HG03432 (cell line): ENCODE measurements around the gene GALK2.
"Not testable (repeated sequence)": the region's sequence is repeated elsewhere in the genome, so short reads cannot be mapped to it uniquely, and the experiment has no call there.

Experiments
- ATAC-seq: cut with Tn5 transposase; IDR thresholded peaks from one replicate; pipeline ENCODE4 v1.9.1; 2021; ENCODE audit warnings: mild to moderate bottlenecking, moderate library complexity; ENCODE audit not compliant: unreplicated experiment

GALK2 gene

GRCh38 chr15:49163678-49164077, 6.4 kb upstream of the GALK2 start:
- ATAC-seq, result no peak

DNA sequence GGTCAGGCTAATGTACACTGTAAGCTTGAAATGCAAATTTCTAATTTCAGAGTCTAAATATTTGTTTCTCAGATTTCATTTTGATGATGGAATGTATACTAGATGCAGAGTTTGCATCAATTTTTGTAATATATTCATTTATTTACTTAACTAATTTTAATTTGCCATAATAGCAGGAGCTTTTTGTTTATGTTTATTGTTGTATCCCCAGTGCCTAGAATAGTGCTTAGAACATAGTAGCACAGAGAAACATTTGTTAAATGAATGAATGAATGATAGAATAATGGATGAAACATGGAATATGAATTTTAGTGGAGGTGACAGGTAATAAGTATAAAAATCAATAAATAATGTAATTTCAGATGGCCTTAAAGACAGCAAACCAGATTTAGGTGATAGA, 5.2 kb upstream of the GALK2 start:
- no peak for ATAC-seq

- no peak for ATAC-seq
Observed at GRCh38 chr15:49168016-49168415, 2.0 kb upstream of the GALK2 start.

DNA sequence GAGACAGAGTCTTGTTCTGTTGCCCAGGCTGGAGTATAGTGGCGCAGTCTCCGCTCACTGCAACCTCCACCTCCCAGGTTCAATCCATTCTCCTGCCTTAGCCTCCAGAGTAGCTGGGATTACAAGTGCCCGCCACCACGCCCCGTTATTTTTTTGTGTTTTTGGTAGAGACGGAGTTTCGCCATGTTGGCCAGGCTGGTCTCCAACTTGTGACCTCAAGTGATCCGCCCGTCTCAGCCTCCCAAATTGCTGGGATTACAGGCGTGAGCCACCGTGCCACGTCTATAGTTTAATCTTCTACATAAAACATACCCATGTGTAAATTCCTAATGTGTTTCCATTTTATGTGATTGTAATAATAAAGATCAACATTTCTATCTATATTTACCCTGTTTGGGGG, 1.7 kb downstream of the GALK2 start:
- ATAC-seq, result no peak

DNA sequence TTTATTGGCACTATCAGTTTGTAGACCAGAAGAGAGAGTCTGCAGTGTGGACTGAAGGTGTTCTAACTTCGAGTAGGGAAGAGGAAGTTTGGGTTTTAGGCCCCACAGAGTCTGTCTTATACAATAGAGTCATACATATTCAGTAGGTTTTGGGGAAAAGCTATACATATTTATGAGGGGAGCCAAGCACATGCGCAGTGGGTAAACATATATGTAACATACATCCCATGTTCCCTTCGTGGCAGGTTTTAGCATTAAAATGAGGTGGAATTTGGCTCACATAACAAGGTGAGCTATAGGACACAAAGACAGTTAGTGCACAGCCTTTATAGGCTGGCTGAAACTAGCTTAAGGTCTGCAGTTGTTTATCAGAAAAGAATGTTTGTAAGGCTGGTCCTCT, 4.9 kb downstream of the GALK2 start:
- ATAC-seq, result no peak

DNA sequence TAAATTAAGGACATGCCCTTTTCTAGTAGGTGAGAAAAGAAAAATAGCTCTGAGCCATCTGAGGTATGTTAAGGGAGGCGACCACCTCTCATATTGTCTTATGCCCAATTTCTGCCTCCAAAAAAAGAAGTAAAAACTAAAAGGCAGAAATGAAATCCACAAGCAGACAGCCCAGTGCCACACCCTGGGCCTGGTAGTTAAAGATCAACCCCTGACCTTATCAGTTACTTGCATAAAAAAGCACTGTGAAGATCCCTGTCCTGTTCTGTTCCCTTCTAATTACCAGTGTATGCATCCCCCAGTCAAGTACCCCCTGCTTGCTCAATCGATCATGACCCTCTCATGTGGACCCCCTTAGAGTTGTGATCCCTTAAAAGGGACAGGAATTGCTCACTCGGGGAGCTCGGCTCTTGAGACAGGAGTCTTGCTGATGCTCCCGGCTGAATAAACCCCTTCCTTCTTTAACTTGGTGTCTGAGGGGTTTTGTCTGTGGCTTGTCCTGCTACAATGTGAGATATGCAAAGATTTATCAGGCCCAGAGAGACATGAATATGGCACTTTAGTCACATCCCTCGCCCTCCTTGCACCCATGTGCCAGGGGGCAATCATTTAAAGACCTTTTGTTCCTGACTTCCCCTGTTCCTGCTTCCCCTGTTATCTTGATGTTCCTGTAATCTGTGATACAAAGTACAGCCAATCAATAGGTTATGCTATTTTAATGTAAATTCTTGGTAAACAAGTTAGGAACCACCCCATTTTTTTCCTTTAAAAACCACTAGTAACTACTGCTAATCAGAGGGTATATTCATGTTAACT, 5.7 kb downstream of the GALK2 start:
- ATAC-seq, result not testable (repeated sequence)

DNA sequence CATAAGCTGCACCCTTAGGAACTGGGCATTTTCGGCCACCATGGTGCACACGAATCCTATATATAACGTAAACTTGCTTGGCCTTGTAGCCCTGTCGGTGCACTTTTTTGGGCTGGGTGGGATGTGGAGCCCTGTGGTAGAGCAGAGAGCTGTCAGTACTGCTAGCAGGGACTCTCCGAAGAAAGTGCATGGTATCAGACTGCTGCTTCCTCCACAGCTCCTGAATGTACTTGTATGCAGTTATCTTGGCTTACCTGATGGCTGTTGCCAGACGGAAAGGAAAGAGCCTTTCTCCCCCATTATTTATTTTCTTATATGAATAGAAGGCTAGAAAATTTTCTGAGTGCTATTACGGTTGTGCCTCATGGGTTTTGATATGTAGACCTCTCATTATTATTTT, 8.4 kb downstream of the GALK2 start:
- ATAC-seq, result no peak

DNA sequence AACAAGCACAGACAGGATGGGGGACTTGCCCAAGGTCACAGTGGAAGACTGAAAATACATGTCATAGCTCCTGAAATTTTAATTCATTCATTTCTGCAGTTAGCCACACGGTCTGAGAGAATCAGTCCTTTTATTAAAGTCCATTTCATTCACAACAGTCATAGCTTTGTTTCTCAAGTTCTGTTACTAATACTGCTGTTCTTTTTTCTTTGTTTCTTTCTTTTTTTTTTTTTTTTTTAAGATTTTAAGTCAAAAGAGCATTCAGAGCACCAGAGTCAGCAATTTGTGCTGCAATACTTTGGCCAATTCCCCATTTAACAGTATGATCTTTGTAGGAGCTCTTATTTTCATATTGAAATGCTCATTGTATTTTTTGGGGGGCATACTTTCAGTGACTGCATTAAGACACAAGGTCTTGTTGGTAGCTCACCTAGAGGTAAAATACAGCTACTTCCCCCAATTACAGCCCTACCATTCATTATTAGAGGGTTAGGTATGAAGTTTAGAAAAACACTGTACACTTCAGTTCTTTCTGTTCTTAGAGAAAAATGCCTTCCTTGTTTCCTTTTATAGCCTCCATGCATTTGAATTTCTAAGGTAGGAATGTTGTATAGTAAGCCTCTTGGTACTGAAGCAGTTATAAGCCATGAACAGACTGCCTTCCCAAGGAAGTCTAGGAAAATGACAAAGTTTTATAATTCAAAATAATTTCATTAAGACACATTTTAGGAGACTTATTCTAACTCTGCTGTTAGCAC, 9.6 kb downstream of the GALK2 start:
- no peak for ATAC-seq

GRCh38 chr15:49182128-49182527, 12.1 kb downstream of the GALK2 start:
- no peak for ATAC-seq

DNA sequence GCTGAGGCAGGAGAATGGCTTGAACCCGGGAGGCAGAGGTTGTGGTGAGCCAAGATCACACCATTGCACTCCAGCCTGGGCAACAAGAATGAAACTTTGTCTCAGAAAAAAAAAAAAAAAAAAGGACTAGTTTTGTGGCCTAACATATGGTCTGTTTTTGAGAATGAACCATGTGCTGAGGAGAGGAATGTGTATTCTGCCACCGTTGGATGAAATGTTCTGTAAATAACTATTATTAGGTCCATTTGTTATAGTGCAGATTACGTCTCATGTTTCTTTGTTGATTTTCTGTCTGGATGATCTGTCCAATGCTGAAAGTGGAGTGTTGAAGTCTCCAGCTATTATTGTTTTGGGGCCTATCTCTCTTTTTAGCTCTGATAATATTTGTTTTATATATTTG, 13.7 kb downstream of the GALK2 start:
- ATAC-seq, result not testable (repeated sequence)

DNA sequence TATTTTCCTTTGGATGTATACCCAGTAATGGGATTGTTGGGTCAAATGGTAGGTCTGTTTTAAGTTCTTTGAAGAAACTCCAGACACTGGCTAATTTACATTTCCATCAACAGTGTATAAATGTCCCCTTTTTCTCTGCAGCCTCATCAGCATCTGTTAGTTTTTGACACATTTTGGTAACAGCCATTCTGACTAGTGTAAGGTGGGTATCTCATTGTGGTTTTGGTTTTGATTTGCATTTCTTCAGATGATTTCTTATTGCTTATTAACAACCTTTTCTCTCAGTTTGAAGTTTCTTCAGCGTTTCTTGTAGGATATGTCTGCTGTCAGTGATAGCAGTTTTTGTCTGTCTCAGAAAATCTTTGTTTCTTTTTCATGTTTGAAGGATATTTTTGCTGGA, 15.4 kb downstream of the GALK2 start:
- peak; percentile 77 for ATAC-seq

DNA sequence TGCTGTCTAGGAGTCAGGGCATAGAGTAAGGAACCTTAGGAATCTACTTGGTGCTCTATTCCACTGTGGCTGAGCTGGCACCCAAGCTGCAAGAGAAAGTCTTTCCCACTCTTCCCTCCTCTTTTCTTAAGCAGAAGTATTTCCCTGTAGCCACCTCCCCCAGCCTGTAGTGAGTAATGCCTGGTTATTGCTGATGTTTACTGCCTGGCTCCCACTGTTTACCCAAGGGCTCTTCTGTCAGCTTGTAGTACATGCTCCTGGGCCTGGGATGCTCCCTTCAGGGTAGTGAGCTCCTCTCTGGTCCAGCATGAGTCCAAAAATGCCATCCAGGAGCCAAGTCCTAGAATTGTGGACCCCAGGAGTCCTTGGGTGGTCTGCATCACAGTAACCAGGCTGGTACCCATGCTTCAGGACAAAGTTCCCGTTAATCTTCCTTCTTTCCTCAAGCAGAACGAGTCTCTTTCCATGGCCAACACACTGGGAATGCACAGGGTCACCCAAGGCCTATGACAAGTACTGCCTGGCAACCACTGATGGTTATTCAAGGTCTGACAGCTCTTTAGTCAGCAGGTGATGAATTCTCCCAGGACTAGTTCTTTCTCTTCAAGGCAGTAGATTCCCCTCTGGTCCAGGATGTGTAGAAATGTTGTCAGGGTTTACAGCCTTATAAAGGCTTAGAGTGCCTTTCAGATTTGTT, 17.6 kb downstream of the GALK2 start:
- ATAC-seq, result no peak

DNA sequence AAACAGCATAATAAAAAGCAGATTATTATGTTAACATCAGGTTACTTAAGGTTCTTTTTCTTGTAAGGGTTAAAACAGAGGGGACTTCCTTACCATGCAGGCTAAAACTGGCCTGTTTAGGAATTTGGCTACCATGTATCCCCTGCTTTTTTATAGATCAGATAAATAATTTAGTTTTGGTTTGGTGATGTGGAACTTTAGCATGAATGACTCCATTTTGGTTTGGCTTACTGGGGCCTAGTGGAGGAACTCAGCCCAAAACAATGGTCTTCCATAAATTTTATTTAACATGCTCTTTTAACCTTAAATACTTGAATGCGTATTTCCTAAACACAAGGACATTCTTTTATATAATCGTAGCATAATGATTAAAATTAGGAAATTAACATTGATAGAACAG, 18.9 kb downstream of the GALK2 start:
- ATAC-seq, result no peak

GRCh38 chr15:49189631-49190030, 19.6 kb downstream of the GALK2 start:
- no peak for ATAC-seq

- ATAC-seq, result no peak
Observed at GRCh38 chr15:49190586-49190985, 20.5 kb downstream of the GALK2 start.

GRCh38 chr15:49191892-49192291, 21.8 kb downstream of the GALK2 start:
- no peak for ATAC-seq

DNA sequence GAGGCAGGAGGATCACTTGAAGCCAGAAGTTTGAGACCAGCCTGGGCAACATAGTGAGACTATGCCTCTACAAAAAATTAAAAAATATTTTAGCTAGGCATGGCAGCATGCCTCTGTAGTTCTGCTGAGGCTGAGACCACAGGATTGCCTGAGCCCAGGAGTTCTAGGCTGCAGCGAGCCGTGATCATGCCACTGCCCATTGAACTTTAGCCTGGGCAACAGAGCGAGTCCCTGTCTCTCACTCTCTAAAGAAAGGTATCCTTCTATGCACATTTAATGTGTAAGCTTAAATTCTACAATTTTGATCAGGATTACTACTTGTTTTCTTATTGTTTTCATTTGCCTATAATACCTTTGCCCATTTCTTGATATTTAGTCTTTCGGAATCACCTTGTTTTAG, 26.8 kb downstream of the GALK2 start:
- ATAC-seq, result no peak

- no peak for ATAC-seq
Observed at GRCh38 chr15:49199666-49200065, 29.6 kb downstream of the GALK2 start.

GRCh38 chr15:49200347-49200746, 30.3 kb downstream of the GALK2 start:
- no peak for ATAC-seq

DNA sequence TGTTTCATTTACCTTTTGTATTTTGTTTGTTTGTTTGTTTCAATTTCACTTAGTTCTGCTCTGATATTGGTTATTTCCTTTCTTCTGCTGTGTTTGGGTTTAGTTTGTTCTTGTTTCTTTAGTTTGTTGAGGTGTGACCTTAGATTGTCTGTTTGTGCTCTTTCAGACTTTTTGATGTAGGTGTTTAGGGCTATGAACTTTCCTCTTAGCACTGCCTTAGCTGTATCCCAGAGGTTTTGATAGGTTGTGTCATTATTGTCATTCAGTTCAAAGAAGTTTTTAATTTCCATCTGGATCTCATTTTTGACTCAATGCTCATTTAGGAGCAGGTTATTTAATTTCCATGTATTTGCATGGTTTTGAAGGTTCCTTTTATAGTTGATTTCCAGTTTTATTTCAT, 38.1 kb downstream of the GALK2 start:
- ATAC-seq, result not testable (repeated sequence)

- no peak for ATAC-seq
Observed at GRCh38 chr15:49212897-49213296, 42.9 kb downstream of the GALK2 start.
